Naive thymus-derived CD8-positive, alpha-beta T cell (primary cell): ENCODE results near the gene SH3GL3. TPM values are rescaled to one million over a fixed set of nuclear protein-coding genes. Genes with fewer than 3 reads are reported as not detected.

ENCODE experiments used
- ATAC-seq, 2 donors: fragments of 150-1000 bp; cut with Tn5 transposase in 1 of 2; sonication (Bioruptor Pico), chemical (Tn5 transposase) in 1 of 2; 1 replicate in 1 of 2; 2 replicates in 1 of 2; pipeline ENCODE4 v1.10.0; 2021; ENCODE audit warnings: mild to moderate bottlenecking in 2 of 2, moderate library complexity in 2 of 2
- POLR2A ChIA-PET: fragments of 350-600 bp; sonication (Branson Sonifier 250); formaldehyde crosslinking; loops from one replicate; lab custom pipeline; 2021; ENCODE audit warnings: antibody characterized with exemption; lab: Charles Lee
- DNase-seq, 10 donors: peaks; one replicate each; pipeline versions ENCODE4 v3.0.0 to v3.0.0-alpha.2; 2020 to 2022
- H3K27ac Mint-ChIP-seq, 10 donors: one replicate each; pipeline ENCODE4 v1.8.0; 2020 to 2022; ENCODE audit warnings: mild to moderate bottlenecking in 10 of 10, mixed read lengths in 10 of 10, moderate library complexity in 4 of 10, inconsistent platforms in 1 of 10
- H3K27me3 Mint-ChIP-seq, 5 donors: one replicate each; pipeline ENCODE4 v1.8.0; 2021 to 2022; ENCODE audit warnings: mixed read lengths in 5 of 5
- H3K36me3 Mint-ChIP-seq, 3 donors: one replicate each; pipeline ENCODE4 v1.8.0; 2020 to 2022; ENCODE audit warnings: mixed read lengths in 3 of 3, mild to moderate bottlenecking in 2 of 3, inconsistent platforms in 1 of 3
- H3K4me1 Mint-ChIP-seq, 4 donors: one replicate each; pipeline ENCODE4 v1.8.0; 2021 to 2022; ENCODE audit warnings: mixed read lengths in 4 of 4
- H3K4me3 Mint-ChIP-seq, 10 donors: one replicate each; pipeline ENCODE4 v1.8.0; 2020 to 2022; ENCODE audit warnings: mild to moderate bottlenecking in 10 of 10, mixed read lengths in 10 of 10, moderate library complexity in 6 of 10, inconsistent platforms in 1 of 10
- H3K9me3 Mint-ChIP-seq, 9 donors: one replicate each; pipeline ENCODE4 v1.8.0; 2020 to 2022; ENCODE audit warnings: mixed read lengths in 9 of 9, mild to moderate bottlenecking in 3 of 9, inconsistent platforms in 1 of 9, moderate library complexity in 1 of 9
- polyA plus RNA-seq, 3 donors: library from polyadenylated mRNA; unstranded; fragments of 300-500 nt; fragmentation: Illumina TruSeq; gene quantifications; one replicate each; pipeline ENCODE4 v1.2.3, GENCODE V29; 2021
- total RNA-seq, 8 experiments: library from RNA in 2 of 8; stranded (reverse) in 2 of 8; gene quantifications; one replicate each; pipeline ENCODE4 v1.2.3 and lab custom pipeline; 2021 to 2026

SH3GL3 gene
- total and polyA plus RNA-seq, 5 experiments from 2014 or later: not detected

DNA sequence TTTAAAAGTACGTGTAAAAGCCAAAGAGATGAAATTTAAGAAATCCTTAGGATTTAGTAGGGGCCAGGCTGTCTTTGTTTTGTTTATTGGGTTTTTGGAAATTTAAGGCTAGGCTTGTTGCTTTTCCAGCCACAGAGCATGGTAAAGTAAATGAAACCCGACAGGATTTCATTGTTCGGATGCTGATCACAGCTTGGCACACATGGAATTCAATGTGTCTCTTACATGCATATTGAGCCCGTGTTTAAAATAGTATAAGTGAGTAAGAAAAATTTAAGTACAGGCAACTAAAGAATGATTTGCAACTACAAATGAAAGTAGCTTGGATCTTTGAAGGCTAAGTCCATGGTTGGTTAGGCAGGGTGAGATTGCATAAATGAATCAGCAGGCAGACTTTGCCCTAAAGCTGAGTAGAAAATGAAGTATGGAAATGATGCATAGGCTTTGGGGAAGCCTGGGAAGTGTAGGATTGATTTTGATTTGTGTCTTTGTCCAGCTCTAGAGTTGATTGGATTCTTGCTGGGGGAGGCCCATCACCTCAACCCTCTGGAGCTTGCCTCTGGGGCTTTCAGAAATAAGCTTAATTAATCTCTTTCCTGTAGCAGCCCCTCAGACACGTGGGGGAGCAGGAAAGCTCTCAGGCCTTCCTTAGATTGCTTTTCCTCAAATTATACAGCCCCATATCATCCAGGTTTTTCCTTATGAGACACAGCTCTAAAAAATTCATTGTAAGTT lies 138.6 kb downstream of the SH3GL3 start:
- Mint-ChIP-seq H3K27me3 (no peaks in the 10 kb centered on the region), H3K4me1 (no peaks in the 10 kb centered on the region), H3K9me3 (peaks cover 0 to 3% (median 0%) of the 10 kb centered on the region in 9 donors), H3K36me3 (no peaks in the 10 kb centered on the region), H3K4me3 (no peak overlapping the region), H3K27ac (no peak overlapping the region)
- DNase-seq (no peak), ATAC-seq (no peak)
- POLR2A ChIA-PET: no interaction called here

DNA sequence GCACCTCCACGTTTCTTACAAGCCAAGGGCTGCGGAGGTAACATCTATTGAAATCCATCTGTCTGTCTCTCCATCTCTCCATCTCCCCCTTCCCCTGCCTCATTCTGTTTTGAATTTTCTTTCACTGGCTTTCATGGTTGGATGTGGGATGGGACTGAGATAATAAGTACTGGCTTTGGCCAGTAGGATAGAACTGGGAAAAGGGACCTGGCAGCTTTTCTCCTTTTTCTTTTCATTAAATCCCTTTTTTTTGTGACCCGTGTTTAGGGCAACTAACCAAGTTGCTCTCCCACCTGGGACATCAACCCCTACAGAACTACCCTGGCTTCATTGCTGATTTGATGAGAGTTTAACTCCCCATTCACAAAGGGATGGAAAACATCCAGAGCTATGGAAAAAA lies 139.9 kb downstream of the SH3GL3 start:
- no peaks in the 10 kb centered on the region for H3K4me1 Mint-ChIP-seq
- H3K27ac Mint-ChIP-seq: no peak overlapping the region
- H3K27me3 Mint-ChIP-seq: peaks cover 0 to 3% (median 0%) of the 10 kb centered on the region in 5 donors
- H3K4me3 Mint-ChIP-seq: no peak overlapping the region
- ATAC-seq (no peak), DNase-seq (no peak)
- no peaks in the 10 kb centered on the region for H3K36me3 Mint-ChIP-seq
- H3K9me3 Mint-ChIP-seq: peaks cover 0 to 3% (median 0%) of the 10 kb centered on the region in 9 donors
- POLR2A ChIA-PET: no interaction called here

DNA sequence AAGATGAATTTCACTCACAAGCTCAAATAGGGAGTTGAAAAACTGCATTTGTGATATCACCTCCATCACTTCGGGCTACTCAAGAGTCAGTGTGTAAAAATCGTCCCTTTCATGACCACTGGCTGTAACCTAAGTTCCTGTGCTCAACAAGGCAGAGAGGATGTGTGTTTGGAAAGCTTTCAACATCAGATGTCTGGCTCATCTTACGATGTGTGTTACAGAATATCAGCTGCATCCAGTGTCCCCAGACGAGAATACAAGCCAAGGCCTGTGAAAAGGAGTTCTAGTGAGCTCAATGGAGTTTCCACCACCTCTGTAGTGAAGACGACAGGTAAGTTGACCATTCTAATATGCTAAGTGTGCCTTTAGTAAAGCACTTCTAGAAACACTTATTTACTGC lies 141.3 kb downstream of the SH3GL3 start:
- no peak for DNase-seq
- Mint-ChIP-seq H3K4me1 (no peaks in the 10 kb centered on the region), H3K9me3 (peaks cover 0 to 3% (median 0%) of the 10 kb centered on the region in 9 donors), H3K27ac (peak overlapping the region in 1 of 10 donors; percentile 36), H3K36me3 (no peaks in the 10 kb centered on the region), H3K27me3 (peaks cover 0 to 13% (median under 1%) of the 10 kb centered on the region in 5 donors), H3K4me3 (no peak overlapping the region)
- POLR2A ChIA-PET: no interaction called here
- no peak for ATAC-seq

DNA sequence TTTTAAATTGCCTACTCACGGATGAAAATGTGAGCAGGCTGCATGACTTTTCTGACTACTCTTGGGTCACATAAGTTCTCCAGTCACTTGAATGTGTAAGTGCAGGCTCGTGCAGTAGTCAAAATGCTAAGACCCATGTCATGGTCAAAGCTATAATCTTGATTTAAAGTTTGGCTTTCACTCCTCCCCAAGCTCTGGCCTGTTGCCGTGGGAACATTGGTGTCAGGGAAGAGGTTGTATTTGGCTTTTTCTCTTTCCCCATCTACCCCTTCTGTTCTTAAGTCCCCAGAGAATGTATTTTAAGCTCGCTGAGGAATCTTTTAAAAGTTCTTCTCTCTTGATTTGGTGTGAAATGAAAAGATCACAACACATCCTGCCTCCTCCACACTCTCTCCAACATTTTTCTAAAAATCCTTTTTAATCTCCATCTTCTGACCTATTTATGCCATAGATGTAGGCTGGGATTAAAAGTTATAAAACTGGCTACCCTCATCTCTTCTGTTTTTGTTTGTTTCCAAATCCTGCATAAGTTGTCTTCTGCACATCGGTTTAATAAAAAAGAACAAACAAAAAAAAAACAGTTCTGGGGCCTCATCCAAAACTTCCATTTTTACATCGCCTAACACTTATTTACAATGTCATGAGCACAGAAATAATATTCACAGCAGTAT lies 145.4 kb downstream of the SH3GL3 start:
- H3K36me3 Mint-ChIP-seq: no peaks in the 10 kb centered on the region
- H3K4me3 Mint-ChIP-seq: no peak overlapping the region
- ATAC-seq (no peak), DNase-seq (no peak)
- peaks cover 0 to 13% (median 2%) of the 10 kb centered on the region in 5 donors for H3K27me3 Mint-ChIP-seq
- POLR2A ChIA-PET: no interaction called here
- H3K27ac Mint-ChIP-seq: no peak overlapping the region
- H3K9me3 Mint-ChIP-seq: no peaks in the 10 kb centered on the region
- no peaks in the 10 kb centered on the region for H3K4me1 Mint-ChIP-seq

DNA sequence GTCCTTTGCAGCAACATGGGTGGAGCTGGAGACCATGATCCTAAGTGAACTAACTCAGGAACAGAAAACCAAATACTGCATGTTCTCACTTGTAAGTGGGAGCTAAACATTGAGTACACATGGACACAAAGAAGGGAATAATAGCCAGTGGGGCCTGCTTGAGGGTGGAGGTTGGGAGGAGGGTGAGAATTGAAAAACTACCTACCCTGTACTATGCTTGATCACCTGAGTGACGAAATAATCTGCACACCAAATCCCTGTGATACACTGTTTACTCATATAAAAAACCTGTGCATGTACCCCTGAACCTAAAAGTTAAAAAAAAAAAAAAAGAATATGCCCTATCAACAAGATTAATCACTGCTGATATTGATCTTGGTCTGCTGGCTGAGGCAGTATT lies 148.1 kb downstream of the SH3GL3 start:
- Mint-ChIP-seq H3K4me3 (no peak overlapping the region), H3K4me1 (no peaks in the 10 kb centered on the region), H3K36me3 (peaks cover 0 to 7% (median 0%) of the 10 kb centered on the region in 3 donors), H3K27me3 (peaks cover 0 to 14% (median 6%) of the 10 kb centered on the region in 5 donors), H3K27ac (no peak overlapping the region), H3K9me3 (peaks cover 0 to 12% (median 4%) of the 10 kb centered on the region in 9 donors)
- no peak for DNase-seq
- POLR2A ChIA-PET: no interaction called here
- ATAC-seq: no peak

DNA sequence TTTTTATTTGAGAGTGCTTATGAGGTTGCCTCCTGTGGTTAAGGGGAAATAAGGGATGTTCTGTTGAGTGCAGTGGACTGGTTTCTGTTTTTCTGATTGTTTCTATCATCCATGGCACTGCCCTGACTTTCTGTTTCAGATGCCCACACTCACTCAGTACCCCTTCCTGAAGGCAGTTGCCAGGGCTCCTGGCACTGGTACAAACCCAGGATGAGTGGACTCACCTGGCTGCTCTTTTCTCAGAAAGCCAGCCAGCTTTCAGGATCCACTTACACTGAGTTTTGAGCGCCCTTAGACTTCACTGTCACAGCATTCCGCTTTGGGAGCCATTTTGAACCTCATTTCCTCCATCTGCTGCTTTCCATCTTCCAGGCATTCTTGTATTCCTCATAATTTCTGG lies 150.9 kb downstream of the SH3GL3 start:
- H3K9me3 Mint-ChIP-seq: peaks cover 4 to 25% (median 14%) of the 10 kb centered on the region in 9 donors
- no peak overlapping the region for H3K4me3 Mint-ChIP-seq
- POLR2A ChIA-PET: no interaction called here
- DNase-seq (no peak), ATAC-seq (no peak)
- H3K4me1 Mint-ChIP-seq: no peaks in the 10 kb centered on the region
- H3K36me3 Mint-ChIP-seq: peaks cover 0 to 18% (median 0%) of the 10 kb centered on the region in 3 donors
- no peak overlapping the region for H3K27ac Mint-ChIP-seq
- peaks cover 0 to 13% (median 10%) of the 10 kb centered on the region in 5 donors for H3K27me3 Mint-ChIP-seq

DNA sequence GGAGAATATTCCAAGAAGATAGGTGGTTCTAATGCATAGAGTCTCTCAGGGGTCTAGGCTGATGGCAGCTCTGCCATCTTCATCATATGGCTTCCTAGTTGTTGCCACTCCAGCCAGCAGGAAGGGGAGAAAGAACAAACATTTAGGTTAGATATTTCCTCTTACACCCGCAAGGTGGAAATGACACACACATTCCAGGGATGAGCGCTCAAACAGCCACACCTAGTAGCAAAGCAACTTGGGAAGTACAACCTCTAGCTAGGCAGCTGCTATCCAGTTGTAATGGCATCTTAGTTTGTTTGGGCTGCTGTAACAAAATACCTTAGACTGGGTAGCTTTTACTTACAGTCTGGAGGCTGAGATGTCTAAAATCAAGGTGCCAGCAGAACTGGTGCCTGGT lies 154.9 kb downstream of the SH3GL3 start:
- peaks cover 3 to 35% (median 13%) of the 10 kb centered on the region in 5 donors for H3K27me3 Mint-ChIP-seq
- no peak overlapping the region for H3K27ac Mint-ChIP-seq

DNA sequence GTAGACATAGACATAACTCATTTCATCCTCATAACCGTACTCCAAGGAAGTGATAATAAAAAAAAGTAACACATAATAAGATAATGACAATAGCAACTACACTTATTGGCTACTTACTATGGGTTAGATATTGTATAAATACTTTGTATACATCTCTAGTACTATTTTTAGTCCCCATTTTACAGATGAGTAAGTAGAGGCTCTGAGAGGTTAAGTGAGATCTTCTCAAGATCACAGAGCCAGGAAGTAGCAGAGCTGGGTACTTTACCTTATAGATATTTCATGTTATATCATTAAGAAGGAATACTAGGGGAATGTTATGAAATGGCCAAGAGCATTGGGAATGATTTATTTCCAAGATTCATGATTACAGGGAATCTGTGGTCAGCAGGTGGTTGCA lies 157.4 kb downstream of the SH3GL3 start:
- POLR2A ChIA-PET: no interaction called here
- peaks cover 3 to 41% (median 14%) of the 10 kb centered on the region in 5 donors for H3K27me3 Mint-ChIP-seq
- ATAC-seq: no peak
- H3K9me3 Mint-ChIP-seq: peaks cover under 1 to 21% (median 13%) of the 10 kb centered on the region in 9 donors
- H3K4me1 Mint-ChIP-seq: no peaks in the 10 kb centered on the region
- no peak for DNase-seq
- no peak overlapping the region for H3K4me3 Mint-ChIP-seq
- H3K36me3 Mint-ChIP-seq: peaks cover 0 to 18% (median 0%) of the 10 kb centered on the region in 3 donors
- no peak overlapping the region for H3K27ac Mint-ChIP-seq

More for the DNA sequence above, 154.9 kb downstream of the SH3GL3 start:
- Mint-ChIP-seq H3K9me3 (peaks cover 4 to 25% (median 14%) of the 10 kb centered on the region in 9 donors), H3K36me3 (peaks cover 0 to 18% (median 0%) of the 10 kb centered on the region in 3 donors), H3K4me1 (no peaks in the 10 kb centered on the region), H3K4me3 (no peak overlapping the region)
- POLR2A ChIA-PET: no interaction called here
- no peak for ATAC-seq
- no peak for DNase-seq

DNA sequence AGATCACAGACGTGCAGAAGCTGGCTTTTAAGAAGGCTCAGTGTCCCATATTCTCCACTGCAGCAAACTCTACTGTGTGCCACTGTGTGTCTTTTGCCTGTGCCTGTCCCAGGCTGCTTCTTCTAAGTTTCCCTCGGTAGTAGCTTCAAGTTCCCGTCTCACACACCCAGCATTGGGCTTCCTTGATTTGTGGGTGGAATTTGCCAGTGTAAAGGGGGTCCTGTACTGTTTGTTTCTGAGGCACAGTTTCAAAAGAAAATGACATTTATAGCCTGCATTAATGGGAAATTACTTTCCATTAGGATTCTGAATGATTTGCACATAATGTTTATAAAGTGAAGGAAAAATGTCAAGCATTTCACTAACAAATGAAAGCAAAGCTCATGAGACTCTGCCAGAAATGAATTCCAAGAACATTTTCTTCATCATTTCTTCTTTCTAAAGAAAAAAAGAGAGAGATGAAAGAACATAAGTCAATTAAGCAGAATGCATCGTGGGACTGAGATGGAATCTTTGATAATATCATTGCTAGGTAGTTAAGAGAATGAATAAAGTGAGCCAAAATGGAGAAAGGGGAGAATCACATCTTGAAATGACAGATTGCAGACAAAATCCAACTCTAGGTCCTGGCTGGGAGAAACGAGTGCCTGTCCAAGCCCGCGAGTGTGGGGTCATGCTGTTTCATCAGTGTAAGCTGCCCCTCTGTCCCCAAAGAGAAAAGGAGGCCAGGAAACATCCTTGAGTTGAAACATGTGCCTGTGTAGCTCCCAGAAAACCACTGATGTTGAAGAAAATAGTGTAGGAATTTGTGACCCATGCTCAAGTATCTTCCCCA lies 158.2 kb downstream of the SH3GL3 start:
- POLR2A ChIA-PET: no interaction called here
- H3K4me1 Mint-ChIP-seq: no peaks in the 10 kb centered on the region
- DNase-seq: no peak
- H3K36me3 Mint-ChIP-seq: peaks cover 0 to 10% (median 0%) of the 10 kb centered on the region in 3 donors
- peaks cover 3 to 43% (median 12%) of the 10 kb centered on the region in 5 donors for H3K27me3 Mint-ChIP-seq
- no peak for ATAC-seq
- peaks cover 0 to 15% (median 10%) of the 10 kb centered on the region in 9 donors for H3K9me3 Mint-ChIP-seq
- H3K4me3 Mint-ChIP-seq: no peak overlapping the region
- H3K27ac Mint-ChIP-seq: no peak overlapping the region

DNA sequence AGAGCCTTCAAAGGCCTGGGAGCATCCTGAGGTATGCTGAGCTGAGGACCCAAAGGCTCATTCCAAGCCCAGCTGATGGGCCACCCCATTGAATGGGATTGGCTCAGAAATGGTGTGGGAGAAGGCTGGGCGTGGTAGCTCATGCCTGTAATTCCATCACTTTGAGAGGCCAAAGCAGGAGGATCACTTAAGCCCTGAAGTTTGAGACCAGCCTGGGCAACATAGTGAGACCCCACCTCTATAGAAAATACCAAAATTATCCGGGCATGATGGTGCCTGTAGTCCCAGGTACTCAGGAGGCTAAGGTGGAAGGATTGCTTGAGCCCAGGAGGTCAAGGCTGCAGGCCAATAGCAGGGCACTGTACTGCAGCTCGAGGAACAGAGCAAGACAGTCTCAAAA lies 163.0 kb downstream of the SH3GL3 start:
- Mint-ChIP-seq H3K36me3 (no peaks in the 10 kb centered on the region), H3K27me3 (peaks cover 3 to 34% (median 11%) of the 10 kb centered on the region in 5 donors), H3K9me3 (no peaks in the 10 kb centered on the region), H3K27ac (no peak overlapping the region), H3K4me3 (no peak overlapping the region), H3K4me1 (no peaks in the 10 kb centered on the region)
- DNase-seq (no peak), ATAC-seq (no peak)
- POLR2A ChIA-PET: no interaction called here

DNA sequence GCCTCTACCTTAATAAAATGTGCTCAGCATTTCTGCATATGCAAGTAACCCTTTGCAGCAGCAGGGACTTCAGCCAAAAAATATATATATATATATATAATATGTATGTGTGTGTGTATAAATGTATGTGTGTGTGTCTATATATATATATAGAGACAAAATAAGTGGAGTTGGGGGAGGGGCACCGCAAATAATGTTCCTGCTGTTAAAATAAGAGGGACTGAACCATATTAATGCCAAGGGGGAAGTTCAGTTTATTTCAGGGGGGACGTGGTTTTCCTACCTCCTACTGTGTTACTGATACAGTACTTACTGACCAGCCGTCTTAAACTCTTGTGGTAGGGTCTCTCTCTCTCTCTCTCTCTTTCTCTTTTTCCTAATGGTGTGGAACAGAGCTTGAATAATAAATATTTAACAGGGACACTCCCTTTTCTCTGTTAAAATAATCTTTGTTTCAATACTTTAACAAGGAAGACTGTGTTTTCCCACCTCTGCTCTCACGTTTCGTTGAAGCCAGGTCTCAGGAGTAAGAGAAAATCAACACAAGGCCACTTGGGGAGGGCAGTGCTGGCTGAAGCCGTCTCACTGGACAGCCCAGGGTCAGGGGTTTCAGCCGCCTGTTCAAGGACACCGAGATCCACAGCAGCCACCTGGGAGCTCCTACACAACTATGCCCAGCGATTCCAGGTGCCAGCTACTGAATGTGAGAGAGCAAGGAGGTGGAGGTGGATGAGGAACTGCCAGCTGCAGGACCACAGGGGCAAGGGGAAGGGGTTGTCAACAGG lies 164.0 kb downstream of the SH3GL3 start:
- Mint-ChIP-seq H3K27ac (no peak overlapping the region), H3K9me3 (no peaks in the 10 kb centered on the region), H3K4me1 (no peaks in the 10 kb centered on the region), H3K27me3 (peaks cover 3 to 31% (median 8%) of the 10 kb centered on the region in 5 donors), H3K36me3 (no peaks in the 10 kb centered on the region), H3K4me3 (no peak overlapping the region)
- no peak for DNase-seq
- POLR2A ChIA-PET: no interaction called here
- ATAC-seq: no peak

DNA sequence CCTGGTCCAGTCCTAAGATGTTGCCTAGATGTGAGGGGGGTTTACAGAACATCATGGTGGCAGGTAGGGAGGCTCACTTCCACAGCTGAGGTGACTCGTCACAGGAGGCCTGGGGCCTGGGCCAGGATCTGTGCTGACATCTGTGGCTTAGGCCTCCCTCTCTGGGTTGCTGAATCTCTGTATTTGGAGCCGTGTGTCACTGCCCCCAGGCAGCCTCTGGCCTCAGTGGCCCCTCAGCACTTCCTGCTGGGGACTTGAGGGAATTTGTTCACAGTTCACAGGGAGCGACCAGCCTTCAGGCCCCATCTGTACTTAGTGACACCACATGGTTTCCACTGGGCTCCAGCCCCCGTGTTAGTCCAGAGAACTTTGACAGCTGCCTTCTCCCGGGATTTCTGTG lies 165.1 kb downstream of the SH3GL3 start:
- Mint-ChIP-seq H3K27me3 (peaks cover 0 to 22% (median 6%) of the 10 kb centered on the region in 5 donors), H3K4me3 (no peak overlapping the region), H3K27ac (no peak overlapping the region), H3K36me3 (no peaks in the 10 kb centered on the region), H3K4me1 (no peaks in the 10 kb centered on the region), H3K9me3 (no peaks in the 10 kb centered on the region)
- ATAC-seq (no peak), DNase-seq (no peak)
- POLR2A ChIA-PET: interaction anchor here (0.6 kb wide), 1 partner anchor 255 kb away, joined by 3 read pairs; no protein-coding TSS in a partner anchor
